ENCODE data around the gene MTO1.
A peak's percentile ranks its signal among the peaks of the same experiment; 100 is the strongest.
"Not testable (repeated sequence)": the region's sequence is repeated elsewhere in the genome, so short reads cannot be mapped to it uniquely, and the experiment has no call there.

The MTO1 gene, protein sequence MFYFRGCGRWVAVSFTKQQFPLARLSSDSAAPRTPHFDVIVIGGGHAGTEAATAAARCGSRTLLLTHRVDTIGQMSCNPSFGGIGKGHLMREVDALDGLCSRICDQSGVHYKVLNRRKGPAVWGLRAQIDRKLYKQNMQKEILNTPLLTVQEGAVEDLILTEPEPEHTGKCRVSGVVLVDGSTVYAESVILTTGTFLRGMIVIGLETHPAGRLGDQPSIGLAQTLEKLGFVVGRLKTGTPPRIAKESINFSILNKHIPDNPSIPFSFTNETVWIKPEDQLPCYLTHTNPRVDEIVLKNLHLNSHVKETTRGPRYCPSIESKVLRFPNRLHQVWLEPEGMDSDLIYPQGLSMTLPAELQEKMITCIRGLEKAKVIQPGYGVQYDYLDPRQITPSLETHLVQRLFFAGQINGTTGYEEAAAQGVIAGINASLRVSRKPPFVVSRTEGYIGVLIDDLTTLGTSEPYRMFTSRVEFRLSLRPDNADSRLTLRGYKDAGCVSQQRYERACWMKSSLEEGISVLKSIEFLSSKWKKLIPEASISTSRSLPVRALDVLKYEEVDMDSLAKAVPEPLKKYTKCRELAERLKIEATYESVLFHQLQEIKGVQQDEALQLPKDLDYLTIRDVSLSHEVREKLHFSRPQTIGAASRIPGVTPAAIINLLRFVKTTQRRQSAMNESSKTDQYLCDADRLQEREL

DNA sequence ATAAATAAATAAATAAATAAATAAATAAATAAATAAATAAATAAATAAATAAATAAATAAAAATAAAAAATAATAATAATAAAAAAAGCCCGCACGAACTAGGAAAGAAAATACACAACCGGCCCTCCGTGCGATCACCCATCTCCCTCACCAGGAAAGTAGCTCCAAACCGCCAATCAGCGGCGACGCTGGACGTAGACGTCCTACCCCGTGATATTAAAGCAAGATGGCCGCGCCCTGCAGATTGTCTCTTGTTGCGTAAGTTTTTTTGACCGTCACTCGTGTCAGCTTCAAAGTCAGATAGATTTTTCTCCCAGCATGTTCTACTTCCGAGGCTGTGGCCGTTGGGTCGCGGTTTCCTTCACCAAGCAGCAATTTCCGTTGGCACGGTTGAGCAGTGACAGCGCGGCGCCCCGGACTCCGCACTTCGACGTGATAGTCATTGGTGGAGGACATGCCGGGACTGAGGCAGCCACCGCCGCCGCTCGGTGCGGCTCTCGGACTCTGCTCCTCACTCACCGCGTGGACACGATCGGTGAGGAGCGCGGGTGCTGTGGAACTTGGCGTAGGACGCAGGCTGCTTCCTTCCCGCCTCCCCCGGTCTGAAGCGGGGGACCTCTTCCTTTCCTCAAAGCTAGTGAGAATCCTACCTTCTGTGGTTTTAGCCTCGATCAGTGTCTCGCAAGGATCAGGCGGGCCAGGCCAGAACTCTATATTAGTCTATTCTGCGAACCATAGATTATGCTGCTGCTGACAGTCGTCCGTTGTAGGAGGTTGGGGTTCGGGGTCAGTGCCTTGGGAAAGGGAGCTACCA, at the start of gene MTO1:
Gene MTO1, plus strand, starts transcription at position 201 of the 814 bp plus-strand sequence. Its CDS starts 118 bp downstream, at position 319.
- peak; percentile 76 to 78 for DNase-seq (ENCODE audit: low read depth in 2 of 2)

DNA sequence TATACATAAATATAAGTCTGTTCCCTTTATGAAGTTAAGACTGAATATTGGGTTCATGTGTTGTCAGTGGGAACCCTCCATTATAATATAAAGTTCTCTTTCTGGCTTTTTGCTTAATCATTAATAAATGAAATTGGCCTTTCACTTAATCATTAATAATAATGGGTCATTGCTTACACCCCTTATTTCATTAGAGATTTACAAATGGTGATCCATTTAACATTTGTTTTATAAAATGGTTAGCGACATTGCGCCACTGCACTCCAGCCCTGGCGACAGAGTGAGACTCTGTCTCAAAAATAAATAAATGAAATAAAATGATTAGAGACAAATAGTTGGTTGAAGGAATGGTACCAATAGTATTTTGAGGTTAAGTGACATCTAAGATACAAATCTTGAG, 48.4 kb upstream of the MTO1 start:
- DNase-seq (ENCODE audit: low read depth in 2 of 2): no peak

DNA sequence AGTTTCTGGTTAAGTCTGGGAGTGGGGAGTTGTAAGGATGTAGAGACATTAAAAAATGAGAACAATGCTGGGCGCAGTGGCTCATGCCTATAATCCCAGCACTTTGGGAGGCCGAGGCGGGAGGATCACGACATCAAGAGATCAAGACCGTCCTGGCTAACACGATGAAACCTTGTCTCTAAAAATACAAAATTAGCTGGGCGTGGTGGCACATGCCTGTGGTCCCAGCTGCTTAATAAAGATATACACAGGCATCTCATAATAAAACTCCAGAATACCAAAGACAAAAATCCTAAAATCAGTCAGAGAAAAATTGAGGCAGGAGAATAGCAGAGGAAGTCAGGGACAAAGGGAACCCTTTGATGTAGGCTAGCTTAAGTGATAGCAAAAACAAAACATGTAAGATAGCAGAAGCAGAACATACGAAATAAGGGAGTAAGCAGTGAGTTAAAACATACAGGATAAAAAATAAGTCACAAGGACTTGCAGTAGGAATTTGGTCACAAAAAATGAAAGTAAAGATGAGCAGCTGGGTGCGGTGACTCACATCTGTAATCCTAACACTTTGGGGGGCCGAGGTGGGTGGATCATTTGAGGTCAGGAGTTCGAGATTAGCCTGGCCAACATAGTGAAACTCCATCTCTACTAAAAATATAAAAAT, 43.3 kb upstream of the MTO1 start:
- DNase-seq (ENCODE audit: low read depth in 2 of 2): no peak

DNA sequence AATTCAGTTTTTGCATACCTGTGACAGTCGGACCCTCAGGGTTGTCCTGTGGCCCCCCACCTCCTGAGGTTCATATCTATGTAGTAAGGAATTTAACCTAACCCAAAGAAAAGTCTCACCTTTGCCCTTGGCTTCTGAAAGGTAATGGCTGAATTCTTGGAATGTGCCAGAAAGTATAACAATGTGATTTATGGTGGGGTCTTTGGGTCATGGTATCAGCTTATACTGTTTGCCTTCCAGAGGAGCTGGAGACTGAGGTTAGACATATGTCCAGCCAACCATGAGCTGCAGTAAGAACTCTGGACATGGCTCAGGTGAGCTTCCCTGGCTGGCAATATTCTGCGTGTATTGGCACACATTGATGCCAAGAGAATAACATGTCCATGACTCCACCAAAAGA, 40.0 kb upstream of the MTO1 start:
- no peak for DNase-seq (ENCODE audit: low read depth in 2 of 2)

DNA sequence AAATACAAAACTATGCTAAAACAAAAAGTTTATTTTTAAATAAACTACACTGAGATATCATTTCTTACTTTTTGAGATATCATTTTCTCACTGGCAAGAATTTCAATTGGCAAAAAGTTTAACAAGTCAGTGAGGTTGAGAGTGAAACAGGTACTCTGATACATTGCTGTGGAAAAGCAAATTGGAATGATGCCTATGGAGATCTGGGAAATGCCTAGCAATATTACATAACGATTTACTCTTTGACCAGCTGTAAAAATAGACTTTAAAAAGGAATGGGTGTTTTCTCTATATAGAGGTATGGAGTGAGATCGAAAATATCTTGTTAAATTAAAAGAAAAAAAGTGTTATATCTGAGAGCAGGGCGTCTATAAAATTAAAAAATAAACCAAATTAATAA, 26.3 kb upstream of the MTO1 start:
- no peak for DNase-seq (ENCODE audit: low read depth in 2 of 2)

DNA sequence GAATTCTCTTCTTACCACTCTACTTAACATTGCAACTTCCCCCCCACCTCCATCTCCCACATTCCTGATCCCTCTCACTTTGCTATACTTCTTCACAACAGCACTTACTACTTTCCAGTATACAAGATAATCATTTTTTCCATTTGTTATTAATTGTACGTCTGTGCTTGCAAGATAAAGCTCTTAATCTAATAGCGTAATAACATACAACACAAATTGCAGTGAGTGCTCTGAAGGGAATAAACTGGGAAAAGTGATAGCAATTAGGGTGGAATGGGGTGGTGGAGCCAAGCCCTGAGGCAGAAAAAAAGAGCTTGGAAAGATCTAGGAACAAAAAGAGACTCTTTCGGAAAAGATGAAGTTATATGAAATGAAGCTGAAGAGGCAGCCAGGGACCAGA, 18.0 kb upstream of the MTO1 start:
- no peak for DNase-seq (ENCODE audit: low read depth in 2 of 2)

DNA sequence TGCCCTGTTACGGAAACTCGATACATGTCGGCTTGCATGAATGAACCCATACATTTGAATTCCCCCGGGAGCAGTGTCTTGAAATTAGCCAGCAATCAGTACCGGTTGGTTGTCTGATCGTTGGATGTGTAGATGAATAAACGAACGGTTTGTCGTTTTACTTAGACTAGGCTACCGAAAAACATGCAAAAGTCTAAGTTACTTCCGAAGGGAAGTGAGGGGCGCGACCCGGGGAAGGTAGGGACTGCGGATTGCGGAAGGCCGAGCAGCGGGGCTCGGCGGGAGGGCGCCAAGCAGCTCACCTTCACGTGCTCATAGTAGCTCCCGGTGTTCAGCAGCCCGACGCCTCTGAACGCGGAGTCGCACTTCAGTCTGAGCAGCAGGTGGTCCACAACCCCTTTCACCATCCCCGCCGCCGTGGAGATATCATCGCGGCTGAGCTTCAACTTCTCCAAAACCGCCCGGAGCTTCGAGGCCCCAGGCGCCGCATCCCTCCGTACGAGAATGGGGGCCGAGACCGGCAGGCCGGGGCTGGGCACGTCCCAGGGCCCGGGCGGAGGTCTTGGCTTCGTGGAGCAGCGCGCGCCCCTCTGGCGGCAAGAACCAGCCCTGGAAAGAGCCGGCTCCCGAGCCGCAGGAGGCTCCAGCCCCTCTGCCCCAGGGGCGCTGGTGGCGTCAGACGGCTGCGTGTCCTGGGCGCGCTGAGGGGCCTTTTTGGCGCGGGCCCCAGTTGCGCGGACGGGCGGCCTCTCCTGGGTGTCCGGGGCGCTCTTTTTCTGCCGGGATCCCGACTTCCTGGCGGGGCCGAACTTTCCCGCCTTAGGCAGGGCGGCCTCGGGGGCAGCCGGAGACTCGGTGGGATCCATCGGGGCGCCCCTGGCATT, 10.1 kb upstream of the MTO1 start:
- DNase-seq (ENCODE audit: low read depth in 2 of 2): peak in 1 of 2 donors; percentile 10

DNA sequence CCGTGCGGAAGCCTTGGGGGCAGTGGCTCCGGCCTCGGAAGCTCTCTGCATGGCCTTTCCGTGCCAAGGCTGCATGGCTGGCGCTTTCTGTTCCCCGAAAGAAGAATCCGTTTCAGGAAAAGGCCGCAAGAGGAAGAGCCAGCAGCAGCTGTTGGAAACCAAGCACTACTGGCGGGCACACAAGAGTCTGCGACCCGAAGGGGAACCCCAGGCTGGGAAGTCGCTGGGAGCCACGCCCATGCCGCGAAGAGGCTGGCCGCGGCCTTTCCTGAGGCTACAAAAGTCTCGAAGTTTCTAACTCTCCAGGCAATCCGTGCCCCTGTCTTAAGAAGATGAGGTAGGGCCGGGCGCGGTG, 9.5 kb upstream of the MTO1 start, which contains the start of gene CGAS:
Gene CGAS, minus strand, starts transcription at position 191 of the 355 bp plus-strand sequence. Its CDS starts 116 bp downstream, at position 75.
- peak; percentile 70 to 72 for DNase-seq (ENCODE audit: low read depth in 2 of 2)

DNA sequence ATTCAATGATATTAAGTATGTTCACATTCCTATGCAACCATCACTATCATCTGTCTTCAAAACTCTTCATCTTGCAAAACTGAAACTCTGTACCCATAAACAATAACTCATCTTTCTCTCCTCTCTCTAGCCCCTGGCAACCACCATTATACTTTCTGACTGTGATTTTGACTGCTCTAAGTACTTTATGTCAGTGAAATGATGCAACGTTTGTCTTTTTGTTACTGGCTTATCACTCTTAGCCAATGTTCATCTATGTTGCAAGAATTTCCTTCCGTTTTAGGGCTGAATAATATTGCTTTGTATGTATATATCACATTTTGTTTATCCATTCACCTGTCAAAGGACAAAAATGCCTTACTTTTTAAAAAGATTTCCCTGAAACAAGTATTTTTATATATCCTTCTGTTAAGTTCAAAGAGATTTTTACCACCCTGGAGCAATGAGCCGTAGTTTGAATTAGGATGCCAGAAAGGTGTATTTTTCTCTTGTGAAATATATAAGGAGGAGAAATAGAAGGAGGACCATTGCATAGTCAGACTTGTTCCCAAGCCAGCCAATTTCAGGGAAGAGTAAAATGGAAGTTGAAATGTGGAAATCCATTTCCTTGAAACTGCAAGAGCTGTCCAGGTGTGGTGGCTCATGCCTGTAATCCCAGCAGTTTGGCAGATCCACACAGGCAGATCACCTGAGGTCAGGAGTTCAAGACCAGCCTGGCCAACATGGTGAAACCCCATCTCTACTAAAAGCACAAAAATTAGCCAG, 5.5 kb upstream of the MTO1 start:
- no peak for DNase-seq (ENCODE audit: low read depth in 2 of 2)

DNA sequence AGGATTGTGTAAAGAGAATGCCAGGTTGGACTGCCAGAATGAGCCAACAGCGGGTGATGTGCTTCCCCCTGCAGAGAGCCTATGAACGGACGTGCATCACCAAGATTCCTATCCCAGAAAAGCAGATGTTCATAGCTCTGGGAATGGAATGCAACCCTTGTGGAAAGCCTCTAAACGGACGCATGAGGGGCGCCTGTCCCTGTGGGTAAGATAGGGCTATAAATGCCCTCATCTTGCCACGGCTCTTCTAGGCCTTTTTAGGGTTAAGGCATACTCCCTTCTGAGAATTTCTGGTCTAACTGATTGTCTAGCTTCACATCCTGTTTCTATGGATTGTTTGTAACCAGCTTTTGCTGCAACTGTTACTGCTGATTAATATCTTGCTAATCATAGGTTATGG, 2.1 kb upstream of the MTO1 start:
- not testable (repeated sequence) for DNase-seq (ENCODE audit: low read depth in 2 of 2)

DNA sequence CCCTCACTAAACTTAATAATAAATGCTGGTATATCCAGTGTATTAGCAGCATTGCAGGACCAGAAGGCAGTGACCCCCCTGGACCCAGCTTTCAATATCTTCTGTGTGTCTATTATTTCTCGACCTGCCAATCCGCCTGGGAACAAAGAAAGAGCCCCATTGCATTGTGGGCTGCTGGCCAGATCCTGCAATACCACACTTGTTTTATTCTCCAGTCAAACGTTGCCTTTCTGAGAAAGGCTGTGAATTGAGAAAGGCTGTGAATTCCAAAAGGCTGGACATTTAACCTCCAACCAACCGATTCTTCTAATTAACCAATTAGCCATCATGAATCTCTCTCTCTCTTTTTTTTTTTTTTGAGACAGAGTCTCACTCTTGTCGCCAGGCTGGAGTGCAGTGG, 1.5 kb upstream of the MTO1 start:
- DNase-seq (ENCODE audit: low read depth in 2 of 2): no peak

DNA sequence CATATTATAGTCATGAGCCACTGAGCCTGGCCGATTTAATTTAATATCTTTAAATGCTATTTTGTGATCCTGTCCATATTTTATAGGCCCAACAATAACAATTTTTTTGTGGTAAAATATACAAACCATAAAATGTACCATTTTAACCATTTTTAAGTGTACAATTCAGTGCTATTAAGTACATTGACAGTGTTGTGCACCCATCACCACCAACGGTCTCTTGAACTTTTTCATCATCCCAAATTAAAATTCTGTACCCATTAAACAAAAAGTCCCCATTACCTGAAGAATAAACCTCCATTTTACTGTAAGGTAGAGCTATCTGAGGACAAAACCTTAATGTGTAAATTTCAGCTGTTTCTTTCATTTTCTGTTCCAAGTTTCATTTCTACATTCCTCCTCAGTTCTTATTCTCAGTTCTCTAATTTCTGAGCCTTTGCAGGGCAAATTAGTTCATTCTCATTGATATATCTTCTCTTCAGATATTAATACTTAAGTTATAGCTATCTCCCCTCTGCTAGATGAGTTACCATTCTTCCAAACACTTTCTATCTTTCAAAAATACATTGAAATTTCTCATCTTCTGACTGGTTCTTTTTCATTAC, 10.3 kb downstream of the MTO1 start:
- no peak for DNase-seq (ENCODE audit: low read depth in 2 of 2)

DNA sequence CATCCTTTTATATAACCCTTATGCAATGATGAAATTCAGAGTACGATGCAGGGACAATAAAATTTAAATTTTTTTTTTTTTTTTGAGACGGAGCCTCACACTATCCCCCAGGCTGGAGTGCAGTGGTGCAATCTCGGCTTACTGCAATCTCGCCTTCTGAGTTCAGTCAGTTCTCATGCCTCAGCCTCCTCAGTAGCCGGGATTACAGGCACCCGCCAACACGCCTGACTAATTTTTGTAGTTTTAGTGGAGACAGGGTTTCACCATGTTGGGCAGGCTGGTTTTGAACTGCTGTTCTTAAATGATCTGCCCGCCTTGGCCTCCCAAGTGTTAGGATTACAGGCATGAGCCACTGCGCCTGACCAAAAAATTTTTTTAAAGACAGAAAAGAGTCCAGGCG, 15.2 kb downstream of the MTO1 start:
- DNase-seq (ENCODE audit: low read depth in 2 of 2): no peak

DNA sequence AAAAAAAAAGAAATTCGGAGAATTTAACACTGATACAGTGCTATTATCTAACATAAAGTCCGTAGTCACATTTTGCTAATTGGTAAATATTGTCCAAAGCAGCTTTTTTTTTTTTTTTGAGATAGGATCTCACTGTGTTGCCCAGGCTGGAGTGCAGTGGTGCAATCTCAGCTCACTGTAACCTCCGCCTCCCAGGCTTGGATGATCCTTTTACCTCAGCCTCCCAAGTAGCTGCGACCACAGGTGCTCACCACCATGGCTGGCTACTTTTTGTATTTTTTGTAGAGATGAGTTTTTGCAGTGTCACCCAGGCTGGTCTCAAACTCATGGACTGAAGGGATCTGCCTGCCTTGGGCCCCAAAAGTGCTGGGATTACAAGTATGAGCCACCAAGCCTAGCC, 15.9 kb downstream of the MTO1 start:
- DNase-seq (ENCODE audit: low read depth in 2 of 2): no peak

DNA sequence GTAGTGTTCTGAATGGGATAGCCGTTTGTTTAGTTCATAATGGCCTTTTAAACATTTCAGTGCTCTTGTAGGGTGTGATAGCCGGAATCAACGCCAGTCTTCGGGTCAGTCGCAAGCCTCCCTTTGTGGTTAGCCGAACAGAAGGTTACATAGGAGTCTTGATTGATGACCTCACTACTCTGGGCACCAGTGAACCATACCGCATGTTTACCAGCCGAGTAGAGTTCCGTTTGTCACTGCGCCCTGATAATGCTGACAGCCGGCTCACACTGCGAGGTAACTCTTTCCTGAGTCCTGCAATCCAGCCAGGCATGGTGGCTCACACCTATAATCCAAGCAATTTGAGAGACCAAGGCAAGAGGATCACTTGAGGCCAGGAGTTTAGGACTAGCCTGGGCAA, 20.4 kb downstream of the MTO1 start:
- no peak for DNase-seq (ENCODE audit: low read depth in 2 of 2)

DNA sequence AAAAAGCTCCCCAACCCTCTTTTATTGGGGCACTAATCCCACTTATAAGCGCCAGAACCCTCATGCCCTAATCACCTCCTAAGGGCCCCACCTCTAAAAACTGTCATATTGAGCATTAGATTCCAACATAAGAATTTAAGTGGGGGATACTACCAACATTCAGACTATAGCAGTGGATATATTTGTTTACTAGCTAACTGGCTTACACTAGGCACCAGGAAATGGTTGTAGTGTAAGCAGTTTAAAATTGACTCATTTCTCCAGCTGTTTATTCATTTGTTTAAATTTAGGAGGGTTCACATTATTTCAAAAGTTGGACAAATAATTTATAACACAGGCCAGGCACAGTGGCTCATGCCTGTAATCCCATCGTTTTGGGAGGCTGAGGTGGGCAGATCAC, 22.9 kb downstream of the MTO1 start:
- no peak for DNase-seq (ENCODE audit: low read depth in 2 of 2)

DNA sequence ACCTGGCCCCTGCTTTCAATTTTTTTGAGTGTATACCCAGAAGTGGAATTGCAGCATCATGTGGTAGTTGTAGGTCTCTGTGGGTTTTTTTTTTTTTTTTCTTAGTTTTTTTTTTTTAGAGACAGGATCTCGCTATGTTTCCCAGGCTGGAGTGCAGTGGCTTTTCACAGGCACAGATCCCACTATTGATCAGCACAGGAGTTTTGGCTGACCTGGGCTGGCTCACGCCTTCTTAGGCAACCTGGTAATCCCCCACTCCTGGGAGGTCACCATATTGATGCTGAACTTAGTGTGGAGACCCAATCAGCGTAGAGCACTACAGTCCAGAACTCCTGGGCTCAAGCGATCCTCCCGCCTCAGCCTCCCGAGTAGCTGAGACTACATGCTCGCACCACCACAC, 25.9 kb downstream of the MTO1 start:
- no peak for DNase-seq (ENCODE audit: low read depth in 2 of 2)

DNA sequence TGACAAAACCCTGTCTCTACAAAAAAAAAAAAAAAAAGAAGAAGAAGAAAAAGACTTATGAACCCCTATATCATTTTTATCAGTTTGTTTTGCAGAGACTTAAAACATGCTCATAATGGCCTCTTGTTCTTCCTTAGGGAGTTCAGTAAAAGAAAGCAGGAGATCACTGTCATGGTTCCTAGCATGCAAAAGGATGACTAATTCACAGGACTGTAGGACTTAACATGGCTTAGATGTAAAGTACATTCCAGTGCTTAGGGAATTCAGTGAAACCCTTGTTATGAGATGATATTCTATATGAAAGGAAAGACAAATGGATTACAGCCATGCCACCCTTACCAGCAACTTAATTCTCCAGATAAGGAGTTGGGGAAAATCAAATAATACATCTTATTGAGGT, 29.8 kb downstream of the MTO1 start:
- DNase-seq (ENCODE audit: low read depth in 2 of 2): no peak

DNA sequence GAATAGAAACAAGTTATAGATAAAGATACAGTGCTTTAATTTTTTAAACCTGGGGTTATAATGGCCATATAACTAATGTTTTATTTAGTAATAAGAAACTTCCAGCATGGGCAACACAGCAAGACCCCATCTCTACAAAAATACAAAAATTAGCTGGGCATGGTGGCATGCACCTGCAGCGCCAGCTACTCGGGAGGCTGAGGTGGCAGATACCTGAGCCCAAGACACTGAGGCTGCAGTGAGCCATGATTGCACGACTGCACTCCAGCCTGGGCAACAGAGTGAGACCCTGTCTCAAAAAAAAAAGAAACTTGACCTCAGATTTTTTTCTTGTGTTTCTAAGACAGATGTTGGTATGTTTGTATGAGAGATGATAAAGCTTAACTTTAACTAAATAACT, 36.4 kb downstream of the MTO1 start:
- no peak for DNase-seq (ENCODE audit: low read depth in 2 of 2)

Data from stimulated activated CD4-positive, alpha-beta T cell treated with anti-CD3 and anti-CD28 coated beads, Interleukin-15, amount 100 ng/mL, for 48 hours (primary cell).